Immature natural killer cell (primary cell): ENCODE data around the gene RAB3C. TPM values are rescaled to one million over a fixed set of nuclear protein-coding genes. Genes with fewer than 3 reads are reported as not detected.
"Not testable (repeated sequence)": the region's sequence is repeated elsewhere in the genome, so short reads cannot be mapped to it uniquely, and the experiment has no call there.

Source experiments
- DNase-seq, 3 donors: peaks; one replicate each; pipeline ENCODE4 v3.0.0; 2022; ENCODE audit warnings: mixed read lengths in 1 of 3
- H3K27ac Mint-ChIP-seq, 6 donors: one replicate each; pipeline ENCODE4 v1.8.0; 2020; ENCODE audit warnings: mixed read lengths in 6 of 6, mild to moderate bottlenecking in 5 of 6, inconsistent platforms in 4 of 6, moderate library complexity in 3 of 6
- H3K27me3 Mint-ChIP-seq, 3 donors: one replicate each; pipeline ENCODE4 v1.8.0; 2020 to 2021; ENCODE audit warnings: low read depth in 3 of 3, mild to moderate bottlenecking in 3 of 3, mixed read lengths in 3 of 3, moderate library complexity in 3 of 3, inconsistent platforms in 1 of 3
- H3K36me3 Mint-ChIP-seq, 3 donors: one replicate each; pipeline ENCODE4 v1.8.0; 2020; ENCODE audit warnings: mixed read lengths in 3 of 3, inconsistent platforms in 2 of 3, mild to moderate bottlenecking in 2 of 3
- H3K4me1 Mint-ChIP-seq, 2 donors: one replicate each; pipeline ENCODE4 v1.8.0; 2020; ENCODE audit warnings: inconsistent platforms in 2 of 2, mild to moderate bottlenecking in 2 of 2, mixed read lengths in 2 of 2, moderate library complexity in 1 of 2
- H3K4me3 Mint-ChIP-seq, 5 donors: one replicate each; pipeline ENCODE4 v1.8.0; 2020; ENCODE audit warnings: mild to moderate bottlenecking in 5 of 5, mixed read lengths in 5 of 5, inconsistent platforms in 3 of 5, moderate library complexity in 3 of 5
- H3K9me3 Mint-ChIP-seq, 6 donors: one replicate each; pipeline ENCODE4 v1.8.0; 2020; ENCODE audit warnings: mild to moderate bottlenecking in 6 of 6, mixed read lengths in 6 of 6, inconsistent platforms in 4 of 6, moderate library complexity in 3 of 6
- polyA plus RNA-seq, 3 donors: library from polyadenylated mRNA; unstranded; fragments of 300-500 nt; fragmentation: Illumina TruSeq; gene quantifications; one replicate each; pipeline ENCODE4 v1.2.3, GENCODE V29; 2021

The RAB3C gene
- polyA plus RNA-seq, 3 donors from 2014 or later = not detected

GRCh38 chr5:58571501-58571900 is 11.4 kb upstream of the RAB3C start:
- Mint-ChIP-seq H3K27ac (no peak overlapping the region), H3K4me1 (no peaks in the 10 kb centered on the region), H3K36me3 (no peaks in the 10 kb centered on the region), H3K9me3 (peaks cover 0 to 17% (median 4%) of the 10 kb centered on the region in 6 donors), H3K27me3 (no peaks in the 10 kb centered on the region), H3K4me3 (no peak overlapping the region)
- DNase-seq = no peak

- DNase-seq, H3K27me3 Mint-ChIP-seq, H3K4me1 Mint-ChIP-seq, H3K4me3 Mint-ChIP-seq, H3K36me3 Mint-ChIP-seq, H3K27ac Mint-ChIP-seq: not testable (repeated sequence)
- H3K9me3 Mint-ChIP-seq = peaks cover 0 to 17% (median 4%) of the 10 kb centered on the region in 6 donors
Measured at GRCh38 chr5:58572973-58573372, 9.9 kb upstream of the RAB3C start.

- Mint-ChIP-seq H3K36me3 (peaks cover 0 to 4% (median 0%) of the 10 kb centered on the region in 3 donors), H3K27ac (no peak overlapping the region), H3K9me3 (peaks cover 3 to 22% (median 5%) of the 10 kb centered on the region in 6 donors), H3K27me3 (peaks cover 2 to 25% (median 11%) of the 10 kb centered on the region in 3 donors), H3K4me3 (no peak overlapping the region), H3K4me1 (peaks cover 3 to 13% of the 10 kb centered on the region in 2 donors)
- DNase-seq = no peak
Measured at GRCh38 chr5:58579781-58580180, 3.1 kb upstream of the RAB3C start.

GRCh38 chr5:58582019-58582802 is 664 bp upstream of the RAB3C start:
- H3K9me3 Mint-ChIP-seq = peaks cover 3 to 22% (median 4%) of the 10 kb centered on the region in 6 donors
- peaks cover 0 to 4% (median 0%) of the 10 kb centered on the region in 3 donors for H3K36me3 Mint-ChIP-seq
- H3K4me3 Mint-ChIP-seq = peak overlapping the region in 3 of 5 donors; percentile 46 to 67 (median 63)
- no peak for DNase-seq
- H3K4me1 Mint-ChIP-seq = peaks cover 3 to 13% of the 10 kb centered on the region in 2 donors
- peaks cover 4 to 25% (median 11%) of the 10 kb centered on the region in 3 donors for H3K27me3 Mint-ChIP-seq
- no peak overlapping the region for H3K27ac Mint-ChIP-seq

- Mint-ChIP-seq H3K36me3 (no peaks in the 10 kb centered on the region), H3K27ac (peak overlapping the region in 1 of 6 donors; percentile 21), H3K4me3 (no peak overlapping the region), H3K4me1 (no peaks in the 10 kb centered on the region), H3K27me3 (peaks cover 0 to 2% (median 0%) of the 10 kb centered on the region in 3 donors), H3K9me3 (peaks cover 0 to 7% (median 0%) of the 10 kb centered on the region in 6 donors)
- DNase-seq = no peak
Measured at GRCh38 chr5:58595952-58596351, 13.1 kb downstream of the RAB3C start.

- Mint-ChIP-seq H3K4me3 (no peak overlapping the region), H3K27ac (no peak overlapping the region), H3K4me1 (no peaks in the 10 kb centered on the region), H3K9me3 (peaks cover 0 to 10% (median 4%) of the 10 kb centered on the region in 6 donors), H3K27me3 (peaks cover 0 to 2% (median 0%) of the 10 kb centered on the region in 3 donors), H3K36me3 (peaks cover 0 to 5% (median 0%) of the 10 kb centered on the region in 3 donors)
- no peak for DNase-seq
Measured at GRCh38 chr5:58598440-58598839, 15.6 kb downstream of the RAB3C start.

GRCh38 chr5:58599217-58599616 is 16.3 kb downstream of the RAB3C start:
- no peak overlapping the region for H3K27ac Mint-ChIP-seq
- H3K4me3 Mint-ChIP-seq = no peak overlapping the region
- H3K9me3 Mint-ChIP-seq = peaks cover 0 to 10% (median 6%) of the 10 kb centered on the region in 6 donors

GRCh38 chr5:58600613-58601012 is 17.7 kb downstream of the RAB3C start:
- not testable (repeated sequence) for H3K27me3 Mint-ChIP-seq, H3K4me3 Mint-ChIP-seq, H3K36me3 Mint-ChIP-seq, H3K27ac Mint-ChIP-seq, H3K4me1 Mint-ChIP-seq, DNase-seq
- H3K9me3 Mint-ChIP-seq = peaks cover 5 to 17% (median 12%) of the 10 kb centered on the region in 6 donors

More at GRCh38 chr5:58599217-58599616, 16.3 kb downstream of the RAB3C start:
- no peak for DNase-seq
- Mint-ChIP-seq H3K4me1 (no peaks in the 10 kb centered on the region), H3K27me3 (peaks cover 0 to 2% (median 1%) of the 10 kb centered on the region in 3 donors), H3K36me3 (peaks cover 0 to 5% (median 0%) of the 10 kb centered on the region in 3 donors)

- H3K4me1 Mint-ChIP-seq, DNase-seq, H3K4me3 Mint-ChIP-seq, H3K27ac Mint-ChIP-seq, H3K36me3 Mint-ChIP-seq, H3K27me3 Mint-ChIP-seq: not testable (repeated sequence)
- H3K9me3 Mint-ChIP-seq = peaks cover 7 to 23% (median 16%) of the 10 kb centered on the region in 6 donors
Measured at GRCh38 chr5:58602889-58603288, 20.0 kb downstream of the RAB3C start.

GRCh38 chr5:58606064-58606463 is 23.2 kb downstream of the RAB3C start:
- no peak for DNase-seq
- H3K4me3 Mint-ChIP-seq = no peak overlapping the region
- H3K4me1 Mint-ChIP-seq = no peaks in the 10 kb centered on the region
- H3K27me3 Mint-ChIP-seq = peaks cover 0 to 2% (median 0%) of the 10 kb centered on the region in 3 donors
- no peak overlapping the region for H3K27ac Mint-ChIP-seq
- H3K36me3 Mint-ChIP-seq = peaks cover 4 to 5% (median 4%) of the 10 kb centered on the region in 3 donors
- H3K9me3 Mint-ChIP-seq = peaks cover 13 to 26% (median 18%) of the 10 kb centered on the region in 6 donors

- no peak for DNase-seq
- Mint-ChIP-seq H3K4me1 (no peaks in the 10 kb centered on the region), H3K27me3 (peaks cover 0 to 5% (median 1%) of the 10 kb centered on the region in 3 donors), H3K4me3 (no peak overlapping the region), H3K36me3 (no peaks in the 10 kb centered on the region), H3K27ac (no peak overlapping the region), H3K9me3 (peaks cover 0 to 4% (median 0%) of the 10 kb centered on the region in 6 donors)
Measured at GRCh38 chr5:58615972-58616371, 33.1 kb downstream of the RAB3C start.

GRCh38 chr5:58617241-58617640 is 34.4 kb downstream of the RAB3C start:
- H3K27me3 Mint-ChIP-seq = peaks cover 0 to 5% (median under 1%) of the 10 kb centered on the region in 3 donors
- no peak overlapping the region for H3K4me3 Mint-ChIP-seq
- H3K4me1 Mint-ChIP-seq = no peaks in the 10 kb centered on the region
- H3K36me3 Mint-ChIP-seq = no peaks in the 10 kb centered on the region
- H3K27ac Mint-ChIP-seq = no peak overlapping the region
- DNase-seq = no peak
- peaks cover 0 to 4% (median 0%) of the 10 kb centered on the region in 6 donors for H3K9me3 Mint-ChIP-seq

- Mint-ChIP-seq H3K9me3 (peaks cover 0 to 4% (median 0%) of the 10 kb centered on the region in 6 donors), H3K27me3 (peaks cover 0 to 3% (median 0%) of the 10 kb centered on the region in 3 donors), H3K27ac (no peak overlapping the region), H3K4me3 (no peak overlapping the region), H3K4me1 (no peaks in the 10 kb centered on the region), H3K36me3 (no peaks in the 10 kb centered on the region)
- no peak for DNase-seq
Measured at GRCh38 chr5:58620336-58620735, 37.5 kb downstream of the RAB3C start.
